Measurements from ENCODE around the gene KRTAP10-11. TPM values are rescaled to one million over a fixed set of nuclear protein-coding genes. Genes with fewer than 3 reads are reported as not detected.
"Not testable (repeated sequence)": the region's sequence is repeated elsewhere in the genome, so short reads cannot be mapped to it uniquely, and the experiment has no call there.

Gene KRTAP10-11
- total and polyA plus RNA-seq, 2 experiments from 2014 or later = not detected

- not testable (repeated sequence) for H3K27me3 Mint-ChIP-seq (ENCODE audit: insufficient read depth, low read depth, poor library complexity); H3K27ac Mint-ChIP-seq; H3F3A ChIP-seq (replicated peaks; ENCODE audit: low read depth); H3K9me2 ChIP-seq (ENCODE audit: insufficient read depth); H3K36me3 ChIP-seq (ENCODE audit: insufficient read depth); H4K20me1 ChIP-seq (replicated peaks; ENCODE audit: insufficient read depth); H3K27me3 ChIP-seq (ENCODE audit: insufficient read depth); H3K4me3 ChIP-seq; H3K4me3 Mint-ChIP-seq; H3K27ac ChIP-seq (ENCODE audit: low read depth); H3K36me3 Mint-ChIP-seq (ENCODE audit: low read depth); H3K79me2 ChIP-seq (replicated peaks; ENCODE audit: insufficient read depth)
- H2AFZ ChIP-seq = peak overlapping the region; percentile 63; the same call in 1 of the 2 replicates
- peaks cover 30% of the 10 kb centered on the region for H3K4me1 Mint-ChIP-seq
- DNase-seq (ENCODE audit: low spot score) (peak; percentile 79), ATAC-seq (peak; percentile 90)
- H3K4me2 ChIP-seq = 0 out of 2 replicates have a peak overlapping the region, but pooled peaks have one; percentile 46
- peaks cover 12% of the 10 kb centered on the region for H3K9me3 Mint-ChIP-seq
- peaks cover 31% of the 10 kb centered on the region for H3K4me1 ChIP-seq (ENCODE audit: insufficient read depth)
Observed at GRCh38 chr21:44661567-44661966, 15.4 kb downstream of the KRTAP10-11 start.

DNA sequence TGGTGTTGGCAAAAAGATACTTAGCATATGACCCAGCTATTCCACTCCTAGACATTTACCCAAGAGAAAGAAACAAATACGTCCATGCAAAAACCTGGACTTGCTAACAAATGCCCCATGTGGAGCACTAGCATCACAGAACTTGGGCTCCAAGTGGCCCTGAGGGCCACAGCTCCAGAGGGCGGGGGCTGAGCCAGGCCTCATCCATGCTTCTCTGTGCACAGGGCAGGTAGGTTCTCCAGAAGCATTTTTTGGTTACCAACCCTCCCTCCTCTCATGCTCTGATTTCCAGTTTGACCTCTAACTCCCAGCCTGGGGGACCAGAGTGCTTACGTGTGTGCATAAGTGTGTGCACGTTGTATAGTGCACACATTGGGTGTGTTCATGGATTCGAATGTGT, 18.5 kb downstream of the KRTAP10-11 start:
- H3K27me3 Mint-ChIP-seq (ENCODE audit: insufficient read depth, low read depth, poor library complexity) = peaks cover 3% of the 10 kb centered on the region
- no peak overlapping the region for H3K27ac Mint-ChIP-seq

DNA sequence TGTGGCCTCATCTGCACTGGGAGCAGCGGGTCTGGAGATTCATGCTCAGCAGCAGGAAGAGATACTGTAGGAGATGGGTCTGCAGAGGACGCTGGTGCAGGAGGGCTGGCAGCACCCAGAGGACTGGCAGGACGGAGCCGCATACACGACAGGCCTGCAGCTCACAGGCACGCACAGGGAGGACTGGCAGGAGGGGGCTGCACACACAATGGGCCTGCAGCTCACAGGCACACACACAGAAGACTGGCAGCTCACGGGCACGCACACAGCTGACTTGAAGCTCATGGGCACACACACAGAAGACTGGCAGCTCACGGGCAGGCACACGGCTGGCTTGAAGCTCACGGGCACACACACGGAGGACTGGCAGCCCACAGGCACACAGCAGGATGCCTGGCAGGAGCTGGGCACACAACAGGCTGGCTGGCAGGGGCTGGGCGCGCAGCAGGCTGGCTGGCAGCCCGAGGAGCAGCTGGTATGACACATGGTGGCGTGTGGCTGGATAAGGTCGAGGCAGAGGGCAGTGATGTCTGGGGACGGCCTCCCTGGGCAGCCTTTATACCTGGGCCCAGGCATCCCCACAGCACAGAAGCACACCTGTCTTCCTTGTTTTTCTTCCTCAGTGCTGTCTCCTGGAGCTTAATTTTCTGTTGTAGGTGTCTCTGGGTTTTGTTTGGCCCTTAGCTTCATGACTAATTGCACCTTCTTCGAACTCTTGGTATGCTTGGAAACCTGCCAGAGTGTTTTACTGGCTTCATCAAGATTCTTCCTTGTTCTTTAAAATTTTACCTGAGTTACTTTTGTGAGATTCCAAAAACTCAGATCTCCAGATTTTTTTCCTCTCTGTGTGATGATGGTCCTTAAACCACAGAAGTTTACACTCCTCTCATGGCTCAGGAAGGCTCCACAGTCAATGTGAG, 20.4 kb downstream of the KRTAP10-11 start, which contains the start of gene KRTAP12-2:
Gene KRTAP12-2 (minus strand): TSS at position 527 of the 920 bp plus-strand sequence. CDS start 41 bp downstream, at position 486.
- Histone ChIP-seq H4K20me1 (replicated peaks; ENCODE audit: insufficient read depth) (no peaks in the 10 kb centered on the region), H3K4me1 (ENCODE audit: insufficient read depth) (no peaks in the 10 kb centered on the region), H3K9me2 (ENCODE audit: insufficient read depth) (no peaks in the 10 kb centered on the region), H3K4me2 (no peak within 1 kb of the TSS), H3K27ac (ENCODE audit: low read depth) (no peak within 1 kb of the TSS), H3K4me3 (no peak within 1 kb of the TSS), H3K27me3 (ENCODE audit: insufficient read depth) (no peaks in the 10 kb centered on the region), H2AFZ (no peak within 1 kb of the TSS), H3K36me3 (ENCODE audit: insufficient read depth) (no peaks in the 10 kb centered on the region), H3K79me2 (replicated peaks; ENCODE audit: insufficient read depth) (no peaks in the 10 kb centered on the region), H3F3A (replicated peaks; ENCODE audit: low read depth) (no peaks in the 10 kb centered on the region)
- DNase-seq (ENCODE audit: low spot score) = no peak
- no peak within 1 kb of the TSS for H3K27ac Mint-ChIP-seq
- peaks cover 39% of the 10 kb centered on the region for H3K9me3 Mint-ChIP-seq
- no peak for ATAC-seq
- peaks cover 2% of the 10 kb centered on the region for H3K4me1 Mint-ChIP-seq
- peaks cover 1% of the 10 kb centered on the region for H3K27me3 Mint-ChIP-seq (ENCODE audit: insufficient read depth, low read depth, poor library complexity)
- no peak within 1 kb of the TSS for H3K4me3 Mint-ChIP-seq
- H3K36me3 Mint-ChIP-seq (ENCODE audit: low read depth) = peaks cover 12% of the 10 kb centered on the region
- TF ChIP-seq EZH2 (IDR thresholded peaks at IDR 0.05; ENCODE audit: low read depth, unreplicated experiment) (no peak), CREB1 (CRISPR knock-in tag; IDR thresholded peaks at IDR 0.05; ENCODE audit: low read depth) (no peak), REST (IDR thresholded peaks at IDR 0.05; ENCODE audit: unreplicated experiment) (no peak), JUNB (IDR thresholded peaks at IDR 0.05; ENCODE audit: unreplicated experiment) (no peak), STAT1 (IDR thresholded peaks at IDR 0.05; ENCODE audit: unreplicated experiment) (no peak), POLR2AphosphoS5 (IDR thresholded peaks at IDR 0.05; ENCODE audit: low read depth) (no peak)

More for the DNA sequence above, 18.5 kb downstream of the KRTAP10-11 start:
- Mint-ChIP-seq H3K36me3 (ENCODE audit: low read depth) (peaks cover 6% of the 10 kb centered on the region; the same call in 2 of the 3 replicates), H3K4me1 (peaks cover 16% of the 10 kb centered on the region), H3K4me3 (no peak overlapping the region), H3K9me3 (peaks cover 23% of the 10 kb centered on the region)
- Histone ChIP-seq H3F3A (replicated peaks; ENCODE audit: low read depth) (0 out of 2 replicates have a peak, but pooled peaks cover 3% of the 10 kb centered on the region), H3K27me3 (ENCODE audit: insufficient read depth) (no peaks in the 10 kb centered on the region), H2AFZ (no peak overlapping the region), H3K4me3 (no peak overlapping the region), H3K36me3 (ENCODE audit: insufficient read depth) (no peaks in the 10 kb centered on the region), H3K4me2 (no peak overlapping the region), H3K79me2 (replicated peaks; ENCODE audit: insufficient read depth) (no peaks in the 10 kb centered on the region), H3K4me1 (ENCODE audit: insufficient read depth) (peaks cover 14% of the 10 kb centered on the region), H3K27ac (ENCODE audit: low read depth) (no peak overlapping the region), H3K9me2 (ENCODE audit: insufficient read depth) (no peaks in the 10 kb centered on the region), H4K20me1 (replicated peaks; ENCODE audit: insufficient read depth) (no peaks in the 10 kb centered on the region)
- ATAC-seq = no peak
- no peak for DNase-seq (ENCODE audit: low spot score)
- no peak for TF ChIP-seq STAT1 (IDR thresholded peaks at IDR 0.05; ENCODE audit: unreplicated experiment)
- TF ChIP-seq EZH2 (IDR thresholded peaks at IDR 0.05; ENCODE audit: low read depth, unreplicated experiment) = no peak
- no peak for TF ChIP-seq JUNB (IDR thresholded peaks at IDR 0.05; ENCODE audit: unreplicated experiment)
- TF ChIP-seq ZNF331 (CRISPR knock-in tag; IDR thresholded peaks at IDR 0.05; ENCODE audit: low read depth) = no peak

All from GM23338 (cell line).